GM19023 (cell line): ENCODE measurements around the gene SUN3.
"Not testable (repeated sequence)": the region's sequence is repeated elsewhere in the genome, so short reads cannot be mapped to it uniquely, and the experiment has no call there.

Experiments
- ATAC-seq: cut with Tn5 transposase; IDR thresholded peaks from one replicate; pipeline ENCODE4 v1.9.1; 2021; ENCODE audit warnings: mild to moderate bottlenecking, moderate library complexity; ENCODE audit not compliant: unreplicated experiment

SUN3 gene

GRCh38 chr7:47946581-47947354, 82.1 kb downstream of the SUN3 start:
- ATAC-seq = no peak

GRCh38 chr7:47945261-47946015, 83.5 kb downstream of the SUN3 start:
- no peak for ATAC-seq

GRCh38 chr7:47944536-47945260, 84.2 kb downstream of the SUN3 start:
- no peak for ATAC-seq

GRCh38 chr7:47943676-47944474, 85.0 kb downstream of the SUN3 start:
- no peak for ATAC-seq

GRCh38 chr7:47942651-47943050, 86.3 kb downstream of the SUN3 start:
- not testable (repeated sequence) for ATAC-seq

- ATAC-seq = no peak
These were observed 86.8 kb downstream of the SUN3 start for GRCh38 chr7:47942132-47942531.

- ATAC-seq = no peak
These were observed 87.6 kb downstream of the SUN3 start for GRCh38 chr7:47941136-47941844.

- no peak for ATAC-seq
These were observed 88.6 kb downstream of the SUN3 start for GRCh38 chr7:47940088-47941013.

GRCh38 chr7:47939425-47940036, 89.4 kb downstream of the SUN3 start:
- ATAC-seq = no peak

- no peak for ATAC-seq
These were observed 90.2 kb downstream of the SUN3 start for GRCh38 chr7:47938574-47939165.

GRCh38 chr7:47937711-47938573, 91.0 kb downstream of the SUN3 start:
- peak; percentile 42 for ATAC-seq
